Stimulated activated CD4-positive, alpha-beta T cell treated with anti-CD3 and anti-CD28 coated beads, TNF-alpha, amount 100 ng/mL, for 4 hours (primary cell): ENCODE measurements around the gene AMH.

Source experiments
- DNase-seq, 3 experiments: peaks; one replicate each; pipeline ENCODE4 v3.0.0-alpha.2; 2020; ENCODE audit warnings: low read depth in 3 of 3

The AMH gene

DNA sequence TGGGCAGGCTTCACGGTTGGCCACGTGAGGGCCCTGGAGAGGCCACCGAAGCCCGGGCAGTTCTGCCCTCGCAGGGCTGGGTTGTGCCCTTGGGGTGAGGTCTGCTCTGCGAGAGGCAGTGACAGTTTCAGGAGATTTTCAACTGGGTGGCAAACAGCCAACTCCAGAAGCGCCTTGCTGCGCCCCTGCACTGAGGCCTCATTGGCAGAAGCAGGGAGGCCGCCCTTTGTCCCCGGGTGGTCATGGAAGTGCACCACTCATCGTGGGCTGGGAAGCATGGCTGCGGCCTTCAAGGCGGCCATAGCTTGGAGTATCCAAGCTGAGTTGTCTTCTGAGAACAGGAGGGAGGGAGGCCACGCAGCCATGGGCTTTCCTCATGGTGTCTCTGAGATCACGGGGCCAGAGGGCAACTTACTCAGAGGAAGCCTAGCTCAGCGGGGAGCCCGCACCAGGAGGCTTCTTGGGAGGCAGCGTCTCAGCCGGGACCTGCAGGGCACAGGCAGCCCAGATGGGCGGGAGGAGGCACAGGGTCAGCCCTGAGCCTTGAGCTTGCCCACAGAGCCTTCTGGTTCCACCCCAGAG lies 27.8 kb upstream of the AMH start:
- no peak for DNase-seq

DNA sequence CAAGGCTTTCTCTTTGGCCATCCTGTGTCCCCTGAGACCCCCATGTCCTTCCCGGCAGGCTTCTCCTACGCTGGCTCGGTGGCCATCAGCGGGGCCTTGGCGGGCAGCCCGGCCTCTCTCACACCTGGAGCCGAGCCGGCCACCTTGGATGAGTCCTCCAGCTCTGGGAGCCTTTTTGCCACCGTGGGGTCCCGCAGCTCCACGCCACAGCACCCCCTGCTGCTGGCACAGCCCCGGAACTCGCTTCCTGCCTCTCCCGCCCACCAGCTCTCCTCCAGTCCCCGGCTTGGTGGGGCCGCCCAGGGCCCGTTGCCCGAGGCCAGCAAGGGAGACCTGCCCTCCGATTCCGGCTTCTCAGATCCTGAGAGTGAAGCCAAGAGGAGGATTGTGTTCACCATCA lies 27.2 kb upstream of the AMH start:
- DNase-seq = no peak

DNA sequence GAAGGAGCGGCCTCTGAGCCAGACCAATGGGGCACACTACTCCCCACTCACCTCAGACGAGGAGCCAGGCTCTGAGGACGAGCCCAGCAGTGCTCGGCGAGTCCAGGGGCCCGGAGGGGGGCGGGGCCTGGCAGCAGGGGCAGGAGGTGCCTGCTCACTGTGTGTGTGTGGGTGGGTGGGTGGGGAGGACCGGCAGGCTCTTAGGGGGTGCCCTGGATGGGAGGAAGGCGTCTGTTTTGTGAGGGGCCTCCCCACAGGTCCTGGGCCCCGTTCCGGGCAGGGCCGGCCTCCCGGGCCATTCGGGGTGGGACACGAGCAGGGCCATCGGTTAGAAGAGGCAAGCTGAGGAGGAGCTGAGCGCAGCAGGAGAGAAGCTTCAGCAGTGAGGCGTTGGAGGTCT lies 25.7 kb upstream of the AMH start:
- DNase-seq = no peak

DNA sequence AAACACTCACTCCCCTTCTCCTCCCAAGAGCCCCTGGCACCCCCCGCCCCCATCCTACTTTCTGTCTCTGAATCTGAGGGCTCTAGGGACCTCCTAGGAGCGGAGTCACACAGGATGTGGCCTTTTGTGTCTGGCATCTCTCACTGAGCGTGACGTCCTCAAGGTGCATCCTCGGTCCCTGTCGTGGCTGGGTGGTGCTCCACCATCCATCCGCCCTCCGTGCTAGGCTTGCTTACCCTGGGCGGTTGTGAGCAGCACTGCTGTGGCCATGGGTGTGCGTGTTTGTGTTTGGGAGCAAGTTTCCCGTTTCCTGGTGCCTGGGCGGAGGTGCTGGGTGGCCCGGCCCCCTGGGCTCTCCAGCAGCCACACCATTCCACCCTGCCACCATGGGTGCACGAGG lies 25.2 kb upstream of the AMH start:
- no peak for DNase-seq

DNA sequence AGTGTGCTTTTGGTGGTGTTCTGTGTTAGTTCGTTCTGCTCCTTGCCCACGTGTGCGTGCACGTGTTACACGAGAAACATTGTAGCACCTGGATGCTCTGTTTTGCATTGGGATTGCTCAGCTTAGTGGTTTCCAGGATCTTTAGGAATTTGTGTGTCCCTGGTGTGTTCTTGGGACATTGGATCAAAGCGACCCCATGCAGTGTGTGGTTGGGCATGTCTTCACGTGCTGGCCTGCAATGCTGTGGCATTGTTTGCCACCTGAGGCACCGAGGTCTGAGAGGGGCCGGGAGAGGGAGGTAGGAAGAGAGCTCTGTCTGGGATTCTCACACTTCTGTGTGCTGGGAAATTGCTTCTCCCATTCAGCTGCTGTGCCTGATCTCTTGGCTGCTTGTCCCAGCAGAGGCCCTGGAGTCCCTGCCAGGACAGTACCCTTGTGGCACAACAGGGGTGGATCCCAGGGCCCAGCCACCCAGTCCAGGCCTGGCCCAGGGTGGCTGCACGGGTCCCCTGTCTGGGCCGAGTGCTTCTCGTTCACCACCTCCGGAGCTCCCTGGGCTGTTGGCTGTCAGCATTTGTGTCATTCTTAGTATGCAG lies 24.3 kb upstream of the AMH start:
- DNase-seq = no peak

DNA sequence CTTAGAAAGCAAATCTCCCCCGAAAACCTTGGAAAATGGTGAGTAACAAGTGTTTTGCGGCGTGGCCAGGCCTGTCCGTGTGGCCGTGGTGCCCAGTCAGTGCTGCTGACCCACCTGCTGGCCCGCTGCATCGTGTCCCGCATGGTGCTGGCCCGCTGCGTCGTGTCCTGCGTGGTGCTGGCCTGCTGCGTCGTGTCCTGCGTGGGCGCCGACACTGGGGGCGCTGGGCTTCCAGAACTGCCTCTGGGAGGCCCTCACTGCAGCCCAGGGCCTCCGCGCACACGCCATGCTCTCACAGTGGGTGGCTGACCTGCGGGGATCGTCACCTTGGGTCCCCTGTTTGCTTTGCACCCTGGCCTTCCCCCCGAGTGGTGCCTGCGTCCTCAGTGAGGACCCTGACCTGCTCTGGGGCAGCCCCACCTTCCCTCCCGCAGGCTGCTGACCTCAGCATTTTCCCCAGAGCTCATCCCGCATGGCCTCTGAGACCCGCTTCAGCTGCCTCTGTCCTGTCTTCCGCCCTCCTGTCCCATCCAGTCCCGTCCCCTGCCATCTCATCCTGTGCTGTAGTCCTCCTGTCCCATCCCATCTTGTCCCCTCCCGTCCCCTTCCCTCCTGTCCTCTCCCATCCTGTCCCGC lies 23.6 kb upstream of the AMH start:
- no peak for DNase-seq

DNA sequence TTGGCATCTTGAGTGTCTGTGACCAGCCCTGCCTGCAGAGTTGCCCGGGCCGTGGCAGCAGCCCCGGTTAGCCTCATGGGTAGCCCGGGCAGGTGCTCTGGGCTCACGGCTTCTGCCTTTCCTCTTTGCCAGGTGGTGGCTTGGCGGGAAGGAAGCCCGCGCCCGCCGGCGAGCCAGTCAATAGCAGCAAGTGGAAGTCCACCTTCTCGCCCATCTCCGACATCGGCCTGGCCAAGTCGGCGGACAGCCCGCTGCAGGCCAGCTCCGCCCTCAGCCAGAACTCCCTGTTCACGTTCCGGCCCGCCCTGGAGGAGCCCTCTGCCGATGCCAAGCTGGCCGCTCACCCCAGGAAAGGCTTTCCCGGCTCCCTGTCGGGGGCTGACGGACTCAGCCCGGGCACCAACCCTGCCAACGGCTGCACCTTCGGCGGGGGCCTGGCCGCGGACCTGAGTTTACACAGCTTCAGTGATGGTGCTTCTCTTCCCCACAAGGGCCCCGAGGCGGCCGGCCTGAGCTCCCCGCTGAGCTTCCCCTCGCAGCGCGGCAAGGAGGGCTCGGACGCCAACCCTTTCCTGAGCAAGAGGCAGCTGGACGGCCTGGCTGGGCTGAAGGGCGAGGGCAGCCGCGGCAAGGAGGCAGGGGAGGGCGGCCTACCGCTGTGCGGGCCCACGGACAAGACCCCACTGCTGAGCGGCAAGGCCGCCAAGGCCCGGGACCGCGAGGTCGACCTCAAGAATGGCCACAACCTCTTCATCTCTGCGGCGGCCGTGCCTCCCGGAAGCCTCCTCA lies 22.9 kb upstream of the AMH start:
- no peak for DNase-seq

DNA sequence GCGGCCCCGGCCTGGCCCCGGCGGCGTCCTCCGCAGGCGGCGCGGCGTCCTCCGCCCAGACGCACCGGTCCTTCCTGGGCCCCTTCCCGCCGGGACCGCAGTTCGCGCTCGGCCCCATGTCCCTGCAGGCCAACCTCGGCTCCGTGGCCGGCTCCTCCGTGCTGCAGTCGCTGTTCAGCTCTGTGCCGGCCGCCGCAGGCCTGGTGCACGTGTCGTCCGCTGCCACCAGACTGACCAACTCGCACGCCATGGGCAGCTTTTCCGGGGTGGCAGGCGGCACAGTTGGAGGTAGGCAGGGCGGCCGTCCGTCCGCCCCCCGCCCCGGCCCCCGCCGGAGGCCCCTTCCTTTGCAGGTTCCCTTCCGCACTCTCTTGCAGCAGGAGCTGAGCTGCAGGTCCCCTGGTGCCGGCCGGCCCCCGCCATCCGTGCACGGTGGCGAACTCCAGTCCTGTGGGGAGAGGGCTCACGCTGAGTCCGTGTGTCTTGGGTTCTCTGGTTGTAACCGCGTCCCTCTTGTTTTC lies 22.2 kb upstream of the AMH start:
- DNase-seq = no peak

DNA sequence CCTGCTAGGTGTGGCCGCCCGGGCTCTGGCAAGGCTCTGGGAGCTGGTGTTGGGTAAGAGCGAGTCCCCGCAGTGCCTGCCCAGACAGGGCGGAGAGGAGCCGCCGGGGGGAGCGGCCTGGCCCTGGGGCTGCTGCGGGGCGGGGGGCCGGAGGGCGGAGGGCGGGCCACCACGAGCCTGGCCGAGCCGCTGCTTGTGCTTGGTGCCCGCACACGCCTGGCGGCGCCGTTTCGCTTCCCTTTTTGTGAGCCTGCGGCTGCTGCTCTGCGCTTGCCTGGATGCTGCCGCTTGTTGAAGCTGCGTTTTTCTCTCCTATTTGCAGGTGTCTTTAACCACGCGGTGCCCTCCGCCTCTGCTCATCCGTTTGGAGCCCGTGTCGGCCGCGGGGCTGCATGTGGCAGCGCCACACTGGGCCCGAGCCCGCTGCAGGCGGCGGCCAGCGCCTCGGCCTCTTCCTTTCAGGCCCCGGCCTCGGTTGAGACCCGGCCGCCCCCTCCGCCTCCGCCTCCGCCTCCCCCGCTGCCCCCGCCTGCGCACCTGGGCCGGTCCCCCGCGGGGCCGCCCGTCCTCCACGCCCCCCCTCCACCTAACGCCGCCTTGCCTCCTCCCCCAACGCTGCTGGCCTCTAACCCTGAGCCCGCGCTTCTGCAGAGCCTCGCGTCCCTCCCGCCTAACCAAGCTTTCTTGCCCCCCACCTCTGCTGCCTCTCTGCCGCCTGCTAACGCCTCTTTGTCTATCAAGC lies 21.5 kb upstream of the AMH start:
- DNase-seq = no peak

DNA sequence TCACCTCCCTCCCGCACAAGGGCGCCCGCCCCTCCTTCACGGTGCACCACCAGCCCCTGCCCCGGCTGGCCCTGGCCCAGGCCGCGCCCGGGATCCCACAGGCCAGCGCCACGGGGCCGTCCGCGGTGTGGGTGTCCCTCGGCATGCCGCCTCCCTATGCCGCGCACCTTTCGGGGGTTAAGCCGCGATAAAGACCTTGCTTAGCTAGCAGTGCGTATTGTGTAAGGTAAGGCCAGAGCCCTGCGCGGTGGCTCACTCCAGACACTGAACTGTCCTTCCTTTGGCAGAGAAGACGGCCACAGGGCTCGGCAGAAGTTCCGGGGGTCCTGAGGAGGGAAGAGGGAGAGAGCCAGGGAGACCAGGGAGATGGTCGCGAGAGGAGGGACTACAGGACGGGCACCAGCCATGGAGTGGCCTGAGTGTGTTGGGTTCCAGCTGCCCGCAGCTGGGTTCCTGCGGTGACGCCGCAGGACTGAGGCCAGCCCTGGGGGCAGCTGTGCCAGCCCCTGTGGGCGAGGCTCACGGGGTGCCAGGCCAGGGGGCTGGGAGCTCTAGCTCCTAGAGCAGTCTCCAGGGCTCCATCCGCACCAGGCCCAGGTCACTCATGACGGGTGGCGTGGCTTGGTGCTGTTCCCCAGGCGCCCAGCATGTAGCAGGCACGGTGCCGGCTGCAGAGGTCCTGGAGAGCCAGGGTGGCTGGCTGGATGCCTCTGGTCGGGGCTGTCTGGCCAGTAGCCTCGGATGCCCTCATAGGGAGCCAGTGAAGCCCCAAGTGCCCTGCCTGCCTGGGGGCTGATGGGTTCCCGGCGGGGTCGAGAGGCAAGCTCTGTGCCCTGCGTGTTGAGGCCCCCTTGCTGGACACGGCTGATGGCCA lies 20.7 kb upstream of the AMH start:
- DNase-seq = no peak

DNA sequence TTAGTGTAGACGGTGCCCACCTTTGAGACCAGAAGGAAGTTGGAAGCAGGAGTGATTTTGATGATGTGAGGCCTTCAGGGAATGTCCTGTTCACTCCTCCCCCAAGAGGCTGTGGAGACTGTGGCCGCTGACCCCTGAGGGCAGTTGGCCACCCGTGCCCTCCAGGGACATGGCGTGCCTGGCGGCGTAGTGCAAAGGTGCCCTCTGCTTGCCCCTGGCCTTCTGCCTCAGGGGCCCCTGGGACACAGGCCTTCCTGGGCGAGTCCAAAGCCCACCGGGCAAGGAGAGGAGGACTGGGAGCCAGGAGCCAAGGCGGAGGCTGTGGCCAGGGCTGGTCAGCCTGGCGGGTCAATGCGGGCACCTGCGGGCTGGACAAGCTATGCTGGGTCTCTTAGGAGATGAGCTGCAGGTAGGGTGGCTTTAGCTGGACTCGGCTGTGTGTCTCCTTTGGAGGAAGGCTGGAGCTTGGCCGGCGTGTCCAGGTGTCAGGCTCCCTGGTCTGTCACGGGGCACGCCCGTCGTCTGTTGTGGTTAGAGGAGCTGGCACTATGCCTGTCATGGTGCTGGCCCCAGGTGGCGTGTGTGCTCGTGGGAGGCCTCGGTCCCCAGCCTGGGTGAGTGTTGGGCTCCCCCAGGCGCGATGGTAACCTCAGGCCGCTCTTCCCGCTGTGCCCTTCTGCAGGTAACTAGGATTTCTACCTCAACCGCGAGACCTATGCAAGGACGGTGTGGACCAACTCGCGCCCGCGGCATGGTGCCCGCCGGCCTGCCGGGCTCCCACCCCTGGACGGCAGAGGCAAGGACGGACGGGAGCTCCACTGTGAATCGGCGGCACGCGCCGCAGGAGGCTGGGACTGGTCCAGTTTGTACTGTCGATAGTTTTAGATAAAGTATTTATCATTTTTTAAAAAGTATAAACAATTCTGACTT lies 19.8 kb upstream of the AMH start:
- no peak for DNase-seq

DNA sequence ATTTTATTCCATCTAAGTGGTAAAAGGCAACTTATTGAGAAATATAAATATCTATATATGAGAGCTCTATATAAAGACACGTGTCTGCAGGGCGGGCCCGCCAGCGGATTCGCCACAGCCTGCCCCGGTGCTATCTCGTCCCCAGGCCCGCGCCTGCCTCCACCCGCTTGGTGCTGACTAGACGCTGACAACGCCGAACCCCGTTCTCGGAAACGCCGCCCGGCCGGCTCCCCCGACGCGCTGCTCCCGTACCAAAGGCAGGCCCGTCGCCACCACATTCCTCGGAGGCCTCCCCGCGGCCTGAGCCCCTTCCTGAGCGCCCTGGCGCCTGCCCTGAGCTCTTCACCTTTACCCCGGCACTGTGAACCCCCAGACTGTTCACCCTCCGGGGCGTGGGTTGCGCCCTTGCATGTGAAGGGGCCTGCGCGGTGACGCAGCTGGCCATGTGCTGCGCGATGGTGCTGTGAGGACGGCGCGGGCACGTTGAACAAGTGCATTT lies 19.0 kb upstream of the AMH start:
- DNase-seq = no peak

DNA sequence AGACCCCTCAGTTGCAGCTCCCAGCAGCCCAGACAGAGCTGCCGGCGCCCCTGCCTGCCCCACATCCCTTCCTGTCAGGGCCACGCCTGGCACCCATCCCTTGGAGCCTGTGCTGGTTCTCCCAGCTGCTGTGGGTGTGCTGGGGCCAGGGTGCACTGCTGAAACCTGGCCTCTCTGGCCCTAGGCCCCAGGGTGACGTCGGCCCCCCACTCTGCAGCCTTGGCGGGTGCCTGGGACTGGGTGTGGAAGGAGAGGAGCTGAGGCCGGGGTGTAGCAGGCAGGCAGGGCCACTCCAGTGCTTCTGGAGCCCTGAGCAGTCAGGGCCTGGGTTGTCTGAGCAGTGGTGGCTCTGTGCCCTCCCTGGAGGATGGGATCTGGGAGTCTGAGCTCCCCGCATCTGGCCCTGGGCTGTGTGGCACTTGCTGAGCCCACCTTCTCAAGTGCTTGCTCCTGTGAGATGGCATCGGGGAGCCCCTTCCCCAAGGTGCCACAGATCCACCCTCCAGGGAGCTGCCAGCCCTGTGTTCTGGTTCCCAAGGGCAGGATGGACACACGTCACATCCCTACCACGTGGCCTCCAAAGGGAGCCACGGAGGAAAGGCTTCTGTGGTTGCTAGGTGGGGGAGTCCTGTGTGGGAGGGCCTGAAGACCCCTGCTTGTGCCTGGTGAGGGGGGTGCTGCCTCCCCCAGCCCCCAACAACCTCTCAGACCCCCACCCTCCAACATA lies 18.2 kb upstream of the AMH start:
- DNase-seq = no peak

DNA sequence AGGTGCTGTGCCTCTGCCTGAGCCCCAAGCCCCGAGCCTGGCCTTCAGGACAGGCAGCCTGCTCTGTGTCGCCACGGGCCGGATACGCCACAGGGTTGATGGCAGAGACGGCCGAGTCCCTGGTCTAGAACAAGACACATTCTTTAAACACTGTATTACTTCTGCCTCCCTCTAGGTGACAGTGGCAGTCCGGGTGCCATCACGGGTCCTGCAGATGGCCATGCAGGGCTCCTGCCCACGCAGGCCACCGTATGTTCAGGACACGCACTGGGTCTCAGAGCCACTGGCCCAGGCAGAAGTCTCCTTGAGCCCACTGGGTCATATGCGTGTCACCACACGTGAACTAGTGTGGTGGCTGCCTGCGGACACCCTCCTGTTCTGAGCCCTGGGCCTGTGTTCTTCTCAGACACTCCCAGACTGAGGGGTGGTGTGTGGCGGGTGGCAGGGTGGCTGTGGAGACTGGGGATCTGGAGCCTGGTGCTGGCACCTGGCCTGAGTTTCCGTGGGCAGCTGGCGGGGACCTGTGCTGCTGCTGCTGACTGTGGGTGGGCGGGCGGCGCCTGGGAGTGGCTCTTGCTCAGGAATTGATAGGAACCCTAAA lies 17.4 kb upstream of the AMH start:
- no peak for DNase-seq

DNA sequence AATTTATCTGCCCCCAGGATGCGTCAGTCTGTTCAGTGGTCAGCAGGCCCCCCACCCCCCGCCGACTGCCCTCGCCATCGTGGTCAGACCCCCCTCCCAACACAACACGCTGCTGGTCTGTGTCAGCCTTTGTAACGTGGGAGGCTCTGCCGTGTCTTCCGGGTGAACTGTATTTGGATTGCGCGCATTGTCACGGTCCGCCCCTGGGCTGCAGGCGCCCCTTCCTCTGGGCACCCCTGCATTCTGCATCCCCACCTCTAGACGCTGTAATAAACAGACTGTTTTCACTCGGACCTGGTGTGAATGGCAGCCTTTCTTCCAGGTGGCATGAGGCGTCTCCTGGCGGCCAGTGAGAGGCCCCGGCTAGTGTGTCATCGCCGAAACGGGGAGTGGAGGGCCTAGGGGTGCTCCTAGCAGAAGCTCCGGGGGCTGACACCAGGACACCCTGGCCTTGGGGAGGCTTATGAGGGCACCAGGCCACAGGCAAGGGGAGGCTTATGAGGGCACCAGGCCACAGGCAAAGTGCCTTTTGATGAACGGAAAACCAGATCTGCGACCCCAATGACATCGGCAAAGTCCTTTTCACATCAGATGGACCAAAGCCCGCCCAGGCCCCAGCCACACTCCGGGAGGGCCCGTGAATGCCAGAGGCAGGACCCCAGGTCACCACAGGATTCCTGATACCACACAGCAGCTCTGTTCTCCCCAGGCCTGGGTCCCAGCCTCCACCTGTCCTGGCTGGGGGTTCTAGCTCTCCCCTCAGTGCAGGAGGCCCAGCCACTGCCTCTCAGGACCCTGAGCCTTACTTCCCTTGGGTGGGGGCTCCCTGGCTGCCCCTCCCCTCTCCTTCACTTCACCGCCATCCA lies 16.6 kb upstream of the AMH start:
- no peak for DNase-seq

DNA sequence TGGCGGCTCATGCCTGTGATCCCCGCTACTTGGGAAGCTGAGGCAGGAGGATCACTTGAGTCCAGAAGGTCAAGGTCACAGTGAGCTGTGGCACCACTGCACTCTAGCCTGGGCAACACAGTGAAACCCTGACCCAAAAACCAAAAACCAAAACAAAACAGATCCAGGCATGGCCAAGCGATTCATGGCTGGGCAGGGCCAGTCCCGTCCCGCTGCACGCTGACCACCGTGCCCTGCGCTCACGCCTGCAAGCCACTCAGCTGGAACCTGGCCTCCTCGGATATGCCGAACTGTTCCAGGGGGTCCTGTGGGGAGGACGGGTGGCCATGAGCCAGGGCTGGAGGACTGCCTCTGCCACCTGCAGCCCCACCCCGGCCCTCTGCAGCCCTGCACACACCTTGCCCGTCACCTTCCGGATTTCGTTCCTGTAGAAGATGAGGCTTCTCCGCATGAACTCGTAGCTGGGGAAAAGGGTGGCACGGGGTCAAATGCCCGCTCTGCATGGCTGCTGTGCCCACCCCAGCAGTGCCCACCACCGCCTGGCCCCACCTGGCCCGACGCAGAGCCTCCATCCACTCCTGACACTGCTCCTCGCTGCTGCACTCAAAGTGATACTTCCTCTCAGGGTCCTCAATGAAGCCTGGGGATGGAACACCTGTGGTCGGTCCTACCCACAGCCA lies 15.4 kb upstream of the AMH start:
- DNase-seq = no peak

DNA sequence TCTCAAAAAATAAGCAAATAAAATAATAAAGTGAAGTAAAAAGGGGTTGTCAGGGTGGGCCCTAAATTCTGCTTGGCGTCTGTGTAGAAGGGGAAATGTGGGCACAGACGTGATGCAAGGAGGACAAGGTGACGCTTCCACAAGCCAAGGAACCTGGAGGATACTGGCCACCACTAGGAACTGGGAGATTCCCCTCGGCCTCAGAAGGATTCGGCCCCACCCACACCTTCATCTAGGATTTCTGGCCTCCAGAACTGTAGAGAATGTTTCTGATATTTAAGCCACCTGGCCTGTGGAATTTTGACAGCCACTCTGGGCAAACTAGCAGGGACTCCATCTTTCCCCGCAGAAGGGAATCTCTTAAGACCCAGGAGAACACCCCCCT lies 14.1 kb upstream of the AMH start:
- DNase-seq = no peak
